Neural progenitor cell (in vitro differentiated cells): Measurements from ENCODE around the gene CYP3A5.

Experiments
- CTCF ChIP-seq: fragments of 200-600 bp; sonication (generic); IDR thresholded peaks from 2 replicates; pipeline ENCODE4 v1.5.1; 2017; ENCODE audit warnings: antibody characterized with exemption, mild to moderate bottlenecking
- EZH2 ChIP-seq: fragments of 200-600 bp; sonication (generic); IDR thresholded peaks from 2 replicates; pipeline ENCODE4 v1.6.1; 2017; ENCODE audit warnings: antibody characterized with exemption, mild to moderate bottlenecking, moderate library complexity

- TF ChIP-seq CTCF, result no peak
- no peak for TF ChIP-seq EZH2
These were observed 51.0 kb downstream of the CYP3A5 start for GRCh38 chr7:99628471-99629465.
